HG02678 (cell line): ENCODE measurements around the gene RUVBL2.
"Not testable (repeated sequence)": the region's sequence is repeated elsewhere in the genome, so short reads cannot be mapped to it uniquely, and the experiment has no call there.

Experiments used
- ATAC-seq: cut with Tn5 transposase; IDR thresholded peaks from one replicate; pipeline ENCODE4 v1.9.1; 2021; ENCODE audit warnings: mild to moderate bottlenecking, moderate library complexity; ENCODE audit not compliant: unreplicated experiment

Gene RUVBL2

GRCh38 chr19:49038557-49039276 is 45.0 kb downstream of the RUVBL2 start:
- not testable (repeated sequence) for ATAC-seq

- not testable (repeated sequence) for ATAC-seq
Observed at GRCh38 chr19:49039736-49040135, 46.0 kb downstream of the RUVBL2 start.

GRCh38 chr19:49042177-49042576 is 48.5 kb downstream of the RUVBL2 start:
- no peak for ATAC-seq

- not testable (repeated sequence) for ATAC-seq
Observed at GRCh38 chr19:49042666-49043065, 49.0 kb downstream of the RUVBL2 start.

- not testable (repeated sequence) for ATAC-seq
Observed at GRCh38 chr19:49043548-49043947, 49.9 kb downstream of the RUVBL2 start, which contains the start of gene CGB5. Gene CGB5, plus strand, starts transcription at chr19:49043848. Its CDS starts 362 bp downstream, at chr19:49044210.

GRCh38 chr19:49049011-49049410 is 55.3 kb downstream of the RUVBL2 start, which contains the start of gene CGB8:
Gene CGB8, minus strand, starts transcription at chr19:49049111. Its CDS starts 372 bp downstream, at chr19:49048739.
- ATAC-seq: not testable (repeated sequence)

- ATAC-seq: not testable (repeated sequence)
Observed at GRCh38 chr19:49049834-49050233, 56.1 kb downstream of the RUVBL2 start.

- not testable (repeated sequence) for ATAC-seq
Observed at GRCh38 chr19:49050376-49051033, 56.8 kb downstream of the RUVBL2 start.

- no peak for ATAC-seq
Observed at GRCh38 chr19:49056101-49056901, 62.6 kb downstream of the RUVBL2 start.

- not testable (repeated sequence) for ATAC-seq
Observed at GRCh38 chr19:49056902-49057596, 63.4 kb downstream of the RUVBL2 start.

GRCh38 chr19:49057636-49058234 is 64.0 kb downstream of the RUVBL2 start, which contains the start of gene CGB7:
Gene CGB7, minus strand, starts transcription at chr19:49057749. Its CDS starts 2,374 bp downstream, at chr19:49055375.
- ATAC-seq: no peak

GRCh38 chr19:49058562-49058961 is 64.9 kb downstream of the RUVBL2 start:
- ATAC-seq: no peak

GRCh38 chr19:49059053-49059452 is 65.4 kb downstream of the RUVBL2 start:
- no peak for ATAC-seq

GRCh38 chr19:49061000-49061399 is 67.3 kb downstream of the RUVBL2 start:
- no peak for ATAC-seq

- no peak for ATAC-seq
Observed at GRCh38 chr19:49061445-49061844, 67.8 kb downstream of the RUVBL2 start.

- no peak for ATAC-seq
Observed at GRCh38 chr19:49064029-49064629, 70.4 kb downstream of the RUVBL2 start.

- ATAC-seq: no peak
Observed at GRCh38 chr19:49064768-49065611, 71.3 kb downstream of the RUVBL2 start, which contains the start of gene NTF4. Gene NTF4, minus strand, starts transcription at chr19:49064818. Its CDS starts 2,821 bp downstream, at chr19:49061997.
